ENCODE results near the gene GSE1.

The GSE1 gene

GRCh38 chr16:85664580-85665372, 51.7 kb downstream of the GSE1 start:
- DNase-seq (ENCODE audit: low read depth), result no peak
- H3K4me3 ChIP-seq (ENCODE audit: low read length), result no peak overlapping the region
- TF ChIP-seq, protein P1, sequence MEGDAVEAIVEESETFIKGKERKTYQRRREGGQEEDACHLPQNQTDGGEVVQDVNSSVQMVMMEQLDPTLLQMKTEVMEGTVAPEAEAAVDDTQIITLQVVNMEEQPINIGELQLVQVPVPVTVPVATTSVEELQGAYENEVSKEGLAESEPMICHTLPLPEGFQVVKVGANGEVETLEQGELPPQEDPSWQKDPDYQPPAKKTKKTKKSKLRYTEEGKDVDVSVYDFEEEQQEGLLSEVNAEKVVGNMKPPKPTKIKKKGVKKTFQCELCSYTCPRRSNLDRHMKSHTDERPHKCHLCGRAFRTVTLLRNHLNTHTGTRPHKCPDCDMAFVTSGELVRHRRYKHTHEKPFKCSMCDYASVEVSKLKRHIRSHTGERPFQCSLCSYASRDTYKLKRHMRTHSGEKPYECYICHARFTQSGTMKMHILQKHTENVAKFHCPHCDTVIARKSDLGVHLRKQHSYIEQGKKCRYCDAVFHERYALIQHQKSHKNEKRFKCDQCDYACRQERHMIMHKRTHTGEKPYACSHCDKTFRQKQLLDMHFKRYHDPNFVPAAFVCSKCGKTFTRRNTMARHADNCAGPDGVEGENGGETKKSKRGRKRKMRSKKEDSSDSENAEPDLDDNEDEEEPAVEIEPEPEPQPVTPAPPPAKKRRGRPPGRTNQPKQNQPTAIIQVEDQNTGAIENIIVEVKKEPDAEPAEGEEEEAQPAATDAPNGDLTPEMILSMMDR (conservative IDR thresholded peaks at IDR 0.05; ENCODE audit: low read depth, low read length), result no peak

- TF ChIP-seq, protein P1 (conservative IDR thresholded peaks at IDR 0.05; ENCODE audit: low read depth, low read length), result no peak
- no peak for DNase-seq (ENCODE audit: low read depth)
- H3K4me3 ChIP-seq (ENCODE audit: low read length), result no peak overlapping the region
These were observed 52.2 kb downstream of the GSE1 start for GRCh38 chr16:85665373-85665740.

GRCh38 chr16:85665929-85666328, 52.8 kb downstream of the GSE1 start:
- TF ChIP-seq, protein P1 (conservative IDR thresholded peaks at IDR 0.05; ENCODE audit: low read depth, low read length), result no peak
- no peak overlapping the region for H3K4me3 ChIP-seq (ENCODE audit: low read length)
- no peak for DNase-seq (ENCODE audit: low read depth)

DNA sequence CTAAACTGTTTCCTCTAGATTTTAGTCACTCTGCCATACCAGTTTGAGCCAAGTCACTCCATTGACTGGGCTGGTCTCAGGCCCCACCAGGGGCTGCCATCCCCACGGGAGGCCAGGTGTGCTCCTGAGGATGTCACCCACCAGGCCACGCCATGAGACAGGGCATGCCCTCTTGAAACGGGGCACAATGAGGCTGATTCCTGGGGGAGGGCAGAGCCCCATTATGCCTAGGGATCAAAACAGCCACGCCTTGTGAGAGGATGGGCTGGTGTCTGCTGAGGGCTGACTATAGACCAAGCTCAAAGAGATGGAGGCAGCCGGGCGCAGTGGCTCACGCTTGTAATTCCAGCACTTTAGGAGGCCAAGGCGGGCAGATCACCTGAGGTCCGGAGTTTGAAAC, 54.1 kb downstream of the GSE1 start:
- TF ChIP-seq, protein P1 (conservative IDR thresholded peaks at IDR 0.05; ENCODE audit: low read depth, low read length), result no peak
- DNase-seq (ENCODE audit: low read depth), result no peak
- no peak overlapping the region for H3K4me3 ChIP-seq (ENCODE audit: low read length)

DNA sequence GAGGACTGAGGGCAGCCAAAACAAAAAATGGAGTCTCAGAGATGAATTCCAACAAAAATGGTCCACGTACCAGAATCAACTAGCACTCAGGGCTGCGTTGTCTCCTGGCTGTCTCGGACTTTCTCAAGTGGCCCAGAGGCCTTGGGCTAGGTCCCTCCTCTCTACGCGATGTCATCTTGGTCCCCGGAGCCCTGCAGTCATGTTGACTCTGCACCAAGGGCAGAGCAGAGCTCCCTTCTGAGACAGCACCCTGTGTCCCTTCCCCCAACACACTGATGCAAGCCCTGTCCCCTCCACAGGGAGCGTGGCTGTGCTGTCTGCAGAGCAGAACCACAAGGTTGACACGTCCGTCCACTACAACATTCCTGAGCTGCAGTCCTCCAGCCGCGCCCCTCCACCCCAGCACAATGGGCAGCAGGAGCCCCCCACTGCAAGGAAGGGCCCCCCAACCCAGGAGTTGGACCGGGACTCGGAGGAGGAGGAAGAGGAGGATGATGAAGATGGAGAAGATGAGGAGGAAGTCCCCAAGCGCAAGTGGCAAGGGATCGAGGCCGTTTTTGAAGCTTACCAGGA, 54.8 kb downstream of the GSE1 start:
- TF ChIP-seq, protein P1 (conservative IDR thresholded peaks at IDR 0.05; ENCODE audit: low read depth, low read length), result no peak
- H3K4me3 ChIP-seq (ENCODE audit: low read length), result no peak overlapping the region
- DNase-seq (ENCODE audit: low read depth), result no peak

DNA sequence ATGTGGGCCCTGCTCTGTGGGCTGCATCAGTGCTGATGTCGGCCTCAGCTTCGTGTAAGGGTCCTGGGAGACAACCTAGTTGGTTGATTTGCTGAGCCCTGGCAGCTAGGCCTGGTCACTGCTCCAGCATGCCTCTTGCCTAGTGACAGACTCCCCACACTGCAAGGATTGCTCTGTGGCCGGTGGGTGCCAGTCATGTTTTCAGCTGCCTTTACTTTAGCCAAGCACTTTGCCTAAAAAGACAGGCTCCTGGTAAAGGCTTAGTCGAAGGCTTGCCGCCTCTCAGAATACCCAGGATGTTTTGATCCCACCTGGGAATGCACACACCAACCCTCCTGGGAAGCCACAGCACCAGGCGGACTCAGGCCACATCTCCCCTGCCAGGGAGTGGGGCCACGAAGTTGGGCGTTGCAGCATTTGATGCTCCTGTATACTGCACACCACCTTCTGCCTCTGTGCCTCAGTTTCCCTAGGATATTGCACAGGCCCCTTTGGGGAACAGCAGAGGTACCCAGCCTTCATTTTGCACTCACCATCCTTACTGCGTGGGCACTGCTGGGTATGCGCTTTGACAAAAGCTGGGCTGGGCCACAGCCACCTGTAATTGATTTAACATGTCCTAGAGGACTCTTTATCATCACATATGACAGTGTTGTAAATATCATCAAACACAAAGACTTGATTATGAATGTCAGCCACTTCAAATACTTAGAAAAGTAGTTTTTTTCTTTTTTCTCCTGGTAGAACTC, 55.7 kb downstream of the GSE1 start:
- no peak for DNase-seq (ENCODE audit: low read depth)
- no peak overlapping the region for H3K4me3 ChIP-seq (ENCODE audit: low read length)

More for the DNA sequence above, 55.7 kb downstream of the GSE1 start:
- TF ChIP-seq, protein P1 (conservative IDR thresholded peaks at IDR 0.05; ENCODE audit: low read depth, low read length), result no peak
